Activated effector memory CD4-positive, alpha-beta T cell treated with anti-CD3 and anti-CD28 coated beads, Interleukin-2, amount 50 U/mL, for 16 hours (primary cell): ENCODE measurements around the gene MPP1.
"Not testable (repeated sequence)": the region's sequence is repeated elsewhere in the genome, so short reads cannot be mapped to it uniquely, and the experiment has no call there.

Source experiments
- DNase-seq: peaks from one replicate; pipeline ENCODE4 v3.0.0-alpha.2; 2020

MPP1 gene

GRCh38 chrX:154804957-154805695, at the start of gene MPP1:
Gene MPP1, minus strand, starts transcription at chrX:154805485. Its CDS starts 112 bp downstream, at chrX:154805373.
- peak; percentile 89 for DNase-seq

GRCh38 chrX:154850957-154851611, 45.8 kb upstream of the MPP1 start:
- no peak for DNase-seq

- no peak for DNase-seq
These were observed 35.6 kb upstream of the MPP1 start for GRCh38 chrX:154840856-154841255.

GRCh38 chrX:154836163-154836562, 30.9 kb upstream of the MPP1 start:
- no peak for DNase-seq

GRCh38 chrX:154834562-154834961, 29.3 kb upstream of the MPP1 start, which contains the start of gene SMIM9:
Gene SMIM9, minus strand, starts transcription at chrX:154834662. Its CDS starts 3,806 bp downstream, at chrX:154830856.
- no peak for DNase-seq

- no peak for DNase-seq
These were observed 28.5 kb upstream of the MPP1 start for GRCh38 chrX:154833746-154834274.

GRCh38 chrX:154829926-154830442, 24.7 kb upstream of the MPP1 start:
- no peak for DNase-seq

- DNase-seq = no peak
These were observed 23.8 kb upstream of the MPP1 start for GRCh38 chrX:154829134-154829533.

- no peak for DNase-seq
These were observed 22.7 kb upstream of the MPP1 start for GRCh38 chrX:154828016-154828408.

GRCh38 chrX:154827194-154828015, 22.1 kb upstream of the MPP1 start:
- DNase-seq = no peak

GRCh38 chrX:154825586-154825985, 20.3 kb upstream of the MPP1 start:
- not testable (repeated sequence) for DNase-seq

GRCh38 chrX:154824638-154825037, 19.4 kb upstream of the MPP1 start:
- no peak for DNase-seq

GRCh38 chrX:154822029-154822428, 16.7 kb upstream of the MPP1 start:
- DNase-seq = no peak

GRCh38 chrX:154821523-154821922, 16.2 kb upstream of the MPP1 start:
- no peak for DNase-seq

- DNase-seq = no peak
These were observed 14.6 kb upstream of the MPP1 start for GRCh38 chrX:154819771-154820341.

- no peak for DNase-seq
These were observed 13.9 kb upstream of the MPP1 start for GRCh38 chrX:154818916-154819770.

- not testable (repeated sequence) for DNase-seq
These were observed 11.8 kb upstream of the MPP1 start for GRCh38 chrX:154817048-154817618.

GRCh38 chrX:154816326-154816898, 11.1 kb upstream of the MPP1 start:
- not testable (repeated sequence) for DNase-seq

- DNase-seq = no peak
These were observed 10.1 kb upstream of the MPP1 start for GRCh38 chrX:154815274-154815818.

GRCh38 chrX:154813801-154814200, 8.5 kb upstream of the MPP1 start:
- no peak for DNase-seq
